ENCODE data around the gene TRDMT1.
A peak's percentile ranks its signal among the peaks of the same experiment; 100 is the strongest.

TRDMT1 gene

DNA sequence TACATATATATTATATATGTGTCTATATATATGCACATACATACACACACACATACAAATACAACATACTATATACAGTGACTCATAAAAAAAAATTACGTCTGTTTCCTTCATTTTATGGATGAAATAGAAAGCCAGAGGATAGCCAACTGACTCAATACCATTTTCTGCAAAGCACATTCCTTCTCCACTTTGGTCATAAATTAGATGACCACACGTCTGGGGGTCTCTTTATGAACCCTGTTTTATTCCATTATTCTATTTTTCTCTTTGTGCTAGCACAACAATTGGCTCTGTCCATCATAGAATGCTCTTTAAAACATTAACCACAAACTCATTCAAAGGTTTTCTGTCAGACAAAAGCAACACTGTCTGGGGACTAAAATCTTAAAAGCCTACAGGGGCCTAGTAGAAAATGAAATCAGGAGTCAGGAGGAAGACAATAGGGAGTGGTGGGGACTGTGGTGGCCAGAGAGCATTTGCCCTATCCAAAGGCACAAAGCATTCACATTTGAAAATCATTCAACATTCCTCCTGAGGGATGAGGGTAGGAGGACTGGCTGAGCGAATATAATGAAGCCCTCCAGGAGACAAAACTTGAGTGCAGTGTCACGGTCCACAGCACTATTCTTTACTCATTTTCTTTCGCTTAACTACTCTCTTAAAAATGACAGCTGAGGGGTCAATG lies 76.1 kb downstream of the TRDMT1 start:
- DNase-seq = no peak

DNA sequence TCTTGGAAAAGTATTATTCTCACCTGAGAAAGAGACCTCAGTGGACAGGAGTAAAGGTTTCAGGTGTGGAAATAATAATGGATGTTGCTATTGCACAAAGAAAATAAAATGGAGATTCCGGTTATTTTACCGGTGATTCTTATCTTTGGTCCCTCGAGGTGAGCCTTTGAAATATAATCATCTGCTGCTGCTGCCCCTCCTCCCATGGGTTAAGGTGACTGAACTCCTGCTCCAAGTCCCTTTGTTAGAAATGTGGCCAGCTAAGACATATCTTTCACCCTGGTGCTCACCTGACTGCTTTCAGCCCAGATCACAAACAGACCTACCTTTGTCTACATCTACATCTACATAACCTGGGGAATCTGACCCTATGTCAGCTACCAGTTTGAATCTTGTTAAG lies 77.5 kb downstream of the TRDMT1 start:
- no peak for DNase-seq

DNA sequence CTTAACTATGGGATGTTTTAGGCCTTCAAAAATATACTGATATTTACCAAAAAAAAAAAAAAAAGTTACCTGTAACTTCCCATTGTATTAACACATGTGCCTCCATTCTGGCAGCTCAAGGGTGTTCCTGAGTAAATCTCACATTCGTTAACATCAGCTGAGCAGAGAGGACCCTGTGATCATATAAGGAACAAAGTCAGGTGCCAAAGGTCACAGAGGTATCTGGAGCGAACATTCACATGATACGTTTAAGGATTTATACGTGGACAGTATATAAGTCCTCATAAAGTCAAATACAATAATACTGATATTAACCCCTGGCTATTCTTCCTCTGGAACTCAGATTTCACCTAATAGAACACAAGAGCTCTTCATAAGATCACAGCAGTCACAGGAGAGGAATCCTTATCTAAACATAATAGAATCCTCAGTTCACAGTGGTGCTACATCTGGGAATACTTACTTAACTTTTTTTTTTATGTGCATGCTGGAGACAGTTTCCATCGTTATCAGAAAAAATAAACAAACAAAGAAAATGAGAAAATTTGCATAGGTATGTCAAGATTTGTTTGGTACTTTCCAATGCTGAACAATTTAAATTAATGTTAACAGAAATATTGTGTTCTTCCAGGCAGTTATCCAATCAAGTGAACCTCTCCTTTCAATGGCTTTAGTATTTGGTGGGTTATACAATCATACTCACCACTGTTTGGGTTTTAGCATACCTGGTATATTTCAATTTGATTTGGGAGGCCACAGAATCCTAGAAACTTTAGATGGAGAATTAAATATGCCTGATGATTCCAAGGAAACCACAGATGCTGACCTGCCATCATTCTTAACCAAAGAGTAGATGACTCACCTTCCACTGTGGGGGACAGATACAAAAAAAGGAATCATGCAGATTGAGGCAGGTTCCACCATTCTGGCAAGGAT lies 78.5 kb downstream of the TRDMT1 start:
- DNase-seq = no peak

DNA sequence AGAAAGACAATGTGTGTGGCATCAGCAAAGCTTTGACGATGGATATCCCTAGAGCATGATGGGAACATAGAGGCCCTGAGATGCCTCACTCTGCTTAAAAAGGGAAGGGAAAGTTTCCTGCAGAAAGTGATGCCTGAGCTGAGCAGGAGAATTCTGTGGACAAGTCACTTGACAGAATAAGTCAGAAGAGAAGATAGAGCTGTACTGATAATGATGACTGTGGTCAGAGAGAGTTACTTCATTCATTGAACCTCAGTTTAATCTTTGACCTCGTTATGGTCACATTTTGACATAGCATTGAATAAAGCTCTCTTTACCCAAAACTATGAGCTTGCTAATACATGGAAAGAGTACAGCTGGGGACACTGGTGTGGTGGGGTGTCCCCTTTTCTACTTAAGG lies 79.4 kb downstream of the TRDMT1 start:
- DNase-seq = no peak

DNA sequence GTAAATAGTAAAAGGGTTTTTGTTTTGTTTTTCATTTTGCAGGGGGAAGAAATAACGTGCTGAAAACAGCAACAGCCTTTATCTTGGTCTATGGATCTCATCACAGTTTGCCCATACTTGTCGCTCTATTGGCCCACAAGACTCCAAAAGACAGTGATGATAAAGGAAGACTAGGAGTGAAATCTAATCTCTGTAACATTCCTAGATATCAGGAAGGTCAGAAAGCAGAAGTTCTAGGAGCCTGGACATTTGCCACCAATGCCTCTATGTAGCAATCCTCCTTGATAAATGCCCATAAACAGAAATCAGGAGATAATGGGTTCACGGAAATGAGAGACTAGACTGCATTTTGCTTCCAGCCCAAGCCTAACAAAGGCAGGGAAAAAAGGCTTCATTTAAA lies 80.8 kb downstream of the TRDMT1 start:
- no peak for DNase-seq

DNA sequence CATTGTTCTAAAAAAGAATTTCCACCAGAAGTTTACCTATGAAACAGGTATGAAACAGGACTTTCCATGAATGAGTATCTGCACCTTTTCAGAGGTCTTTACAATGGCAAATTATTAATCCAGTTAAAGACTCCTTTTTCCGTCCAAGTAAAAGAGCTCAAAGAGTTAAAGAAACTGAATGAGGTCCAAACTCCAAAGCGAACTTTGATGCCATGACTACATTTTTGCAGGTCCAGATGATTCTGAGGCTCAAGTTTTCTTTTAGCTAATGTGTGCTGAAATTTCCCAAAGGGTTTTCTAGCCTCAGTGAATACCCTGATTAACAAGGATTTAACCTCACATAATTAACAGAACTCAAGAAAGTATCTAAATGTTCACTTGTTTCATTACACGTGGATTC lies 81.6 kb downstream of the TRDMT1 start:
- DNase-seq = no peak

DNA sequence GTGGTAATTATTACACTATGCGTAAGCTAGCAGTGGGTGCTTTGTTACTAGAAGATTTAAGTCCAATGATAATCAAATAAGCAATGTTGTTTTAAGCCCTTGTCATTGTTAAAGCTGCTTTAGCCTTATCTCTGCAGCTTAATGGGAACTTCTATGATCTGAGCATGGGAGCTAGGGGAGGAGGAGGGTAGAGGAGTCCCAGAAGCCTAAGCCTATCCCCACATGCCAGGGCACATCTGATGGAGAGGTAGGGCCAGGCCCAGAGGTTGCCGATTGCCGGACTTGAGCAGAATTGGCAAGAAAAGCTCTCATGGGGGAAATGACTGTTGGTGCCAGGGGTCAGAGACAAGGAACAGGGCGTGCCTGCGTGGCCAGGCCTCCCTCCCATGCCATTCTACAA lies 85.3 kb downstream of the TRDMT1 start:
- no peak for DNase-seq

DNA sequence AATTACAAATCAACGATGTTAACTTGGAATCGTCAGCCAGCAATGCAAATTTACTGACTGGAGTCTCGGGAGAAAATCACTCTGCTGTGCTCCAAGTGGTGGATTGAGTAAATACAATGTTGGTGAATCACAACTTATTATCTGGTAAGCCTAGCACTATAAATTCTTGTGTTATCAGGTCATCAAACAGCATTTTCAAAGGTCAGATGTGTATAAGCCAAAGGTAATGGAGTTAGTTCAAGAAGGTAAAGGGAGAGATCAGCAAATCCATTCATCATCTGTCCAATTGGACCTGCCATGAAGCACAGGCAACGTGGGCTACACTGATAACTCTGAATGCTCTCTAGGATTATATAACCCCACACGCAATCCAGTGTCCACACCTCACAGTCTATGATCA lies 85.8 kb downstream of the TRDMT1 start:
- no peak for DNase-seq

DNA sequence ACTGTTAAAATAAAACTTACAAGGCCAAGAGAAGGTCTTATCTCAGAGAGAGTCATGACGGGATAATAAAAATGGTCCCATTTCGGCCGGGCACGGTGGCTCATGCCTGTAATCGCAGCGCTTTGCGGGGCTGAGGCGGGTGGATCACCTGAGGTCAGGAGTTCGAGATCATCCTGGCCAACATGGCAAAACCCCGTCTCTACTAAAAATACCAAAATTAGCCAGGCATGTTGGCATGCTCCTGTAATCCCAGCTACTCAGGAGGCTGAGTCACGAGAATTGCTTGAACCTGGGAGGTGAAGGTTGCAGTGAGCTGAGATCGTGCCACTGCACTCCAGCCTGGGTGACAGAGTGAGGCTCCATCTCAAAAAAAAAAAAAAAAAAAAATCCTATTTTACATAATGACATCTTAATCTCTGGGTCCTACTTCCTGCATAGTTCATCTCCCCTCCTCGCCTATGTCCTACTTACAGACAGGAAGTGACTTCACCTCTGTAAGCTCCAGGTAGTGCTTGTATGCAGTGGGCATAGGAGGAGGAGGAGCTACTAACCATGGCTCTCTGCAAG lies 86.5 kb downstream of the TRDMT1 start:
- DNase-seq = peak; percentile 16

DNA sequence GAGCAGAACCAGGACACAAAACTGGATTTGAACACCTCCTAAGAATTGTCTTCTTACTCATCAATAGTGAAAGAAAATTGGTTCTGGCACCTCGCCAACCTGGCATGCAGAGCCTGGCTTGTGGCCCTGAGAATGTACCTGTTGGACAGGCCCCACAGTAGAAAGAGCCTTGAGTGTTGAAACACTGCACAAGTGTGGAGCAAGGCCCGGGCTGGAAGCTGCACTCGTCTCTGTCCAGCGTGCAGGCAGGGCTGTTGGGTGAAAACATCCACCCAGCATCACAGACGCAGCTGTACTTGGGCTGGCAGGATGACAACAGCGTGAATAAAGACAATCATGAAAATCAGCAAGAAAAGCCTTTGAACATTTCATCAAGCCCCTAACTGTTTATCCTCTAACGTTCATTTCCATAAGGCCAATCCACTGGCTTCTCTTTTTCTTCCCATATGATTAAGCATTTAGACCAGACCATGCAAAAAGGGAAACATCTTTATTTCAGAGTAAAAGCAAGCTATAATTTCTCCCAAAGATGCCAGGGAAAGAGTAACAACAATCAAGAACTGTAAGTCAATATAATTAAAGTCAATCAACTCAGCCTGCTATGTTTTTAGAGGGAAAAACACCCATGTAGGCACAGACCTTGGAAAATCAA lies 87.5 kb downstream of the TRDMT1 start:
- DNase-seq = no peak

DNA sequence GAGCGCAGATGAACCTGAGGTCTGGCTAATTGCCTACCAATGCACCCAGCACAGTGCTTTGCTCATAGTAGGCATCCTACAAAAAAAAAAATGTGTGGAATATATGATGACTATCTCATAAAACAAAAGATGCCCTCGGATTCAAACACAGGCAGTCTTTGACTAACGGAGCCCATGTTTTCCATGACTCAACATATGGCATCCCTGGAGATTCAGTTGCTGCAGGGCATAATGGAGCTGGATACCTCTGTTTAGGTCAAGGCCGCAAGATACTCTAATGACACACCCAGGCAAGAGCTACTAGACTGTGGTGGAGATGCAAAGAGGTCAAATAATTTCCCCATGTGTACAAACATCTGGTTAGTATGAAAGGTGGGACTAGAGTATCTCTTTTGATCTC lies 88.1 kb downstream of the TRDMT1 start:
- DNase-seq = no peak

DNA sequence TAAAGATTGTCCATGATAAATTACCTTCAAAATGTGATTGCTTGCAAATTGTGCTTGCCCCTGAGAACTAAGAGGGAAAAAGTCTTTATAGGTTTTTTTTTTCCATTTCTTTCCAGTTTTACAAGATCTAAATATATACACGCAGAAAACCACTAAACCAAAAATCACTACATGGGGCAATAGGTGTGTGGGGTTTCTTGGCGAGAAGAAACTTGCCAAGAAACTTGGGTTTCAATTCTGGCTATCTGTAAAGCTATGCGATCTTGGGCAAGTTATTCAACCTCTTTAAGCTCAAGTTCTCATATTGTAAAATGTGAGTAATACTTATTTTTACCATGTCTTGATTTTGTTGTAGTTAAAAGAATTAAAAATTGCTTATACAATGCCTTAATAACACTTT lies 88.9 kb downstream of the TRDMT1 start:
- DNase-seq = no peak

DNA sequence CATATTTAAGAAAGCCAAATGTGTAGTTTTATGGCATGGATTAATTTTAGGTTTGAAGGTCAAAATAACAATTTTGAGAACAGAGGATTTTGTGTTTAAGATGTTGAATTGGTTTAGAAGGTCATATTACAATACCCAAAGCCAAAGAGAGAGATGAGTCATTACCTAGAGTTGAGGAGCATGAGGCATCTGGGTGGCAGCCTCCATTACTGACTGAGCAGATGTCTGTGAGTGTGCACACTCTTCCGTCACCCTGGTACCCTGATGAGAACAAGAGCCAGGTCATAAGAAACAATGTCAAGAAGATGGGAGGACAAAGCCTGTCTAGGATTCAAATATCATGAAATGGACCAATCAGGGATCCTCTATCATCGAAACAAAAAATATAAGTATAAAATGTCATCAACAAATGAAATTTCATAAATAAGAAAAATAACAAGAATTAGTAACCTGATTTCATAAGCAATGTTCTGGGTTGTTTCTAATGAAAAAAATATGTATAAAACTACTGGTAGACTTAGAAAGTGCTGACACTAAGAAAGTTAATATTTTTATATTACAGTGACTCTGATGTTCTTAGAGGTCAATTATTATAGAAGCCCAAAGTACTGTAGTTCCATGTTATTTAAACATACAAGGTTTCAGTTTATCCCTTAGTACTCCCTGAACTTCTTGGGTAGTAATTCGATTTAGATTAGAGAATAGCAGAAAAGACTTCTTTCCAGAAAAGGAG lies 91.8 kb downstream of the TRDMT1 start:
- no peak for DNase-seq

DNA sequence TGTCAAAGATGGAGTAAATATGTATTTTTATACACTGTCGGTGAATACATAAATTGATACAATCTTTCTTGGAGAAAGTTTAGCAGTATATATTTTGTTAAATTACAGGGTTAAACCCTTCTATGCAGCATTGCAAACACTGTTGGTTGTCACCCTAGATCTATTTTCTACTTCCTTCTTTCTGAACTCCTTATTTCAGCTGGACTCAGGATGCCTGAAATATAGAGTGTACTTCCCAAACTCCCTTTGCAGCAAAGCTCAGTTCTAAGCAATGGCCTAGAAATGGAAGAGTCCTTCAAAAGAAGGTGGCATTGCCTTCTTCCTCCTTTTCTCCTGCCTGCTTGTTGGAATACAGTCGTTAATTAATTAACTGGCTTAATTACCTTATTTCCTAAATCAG lies 92.4 kb downstream of the TRDMT1 start:
- DNase-seq = no peak

DNA sequence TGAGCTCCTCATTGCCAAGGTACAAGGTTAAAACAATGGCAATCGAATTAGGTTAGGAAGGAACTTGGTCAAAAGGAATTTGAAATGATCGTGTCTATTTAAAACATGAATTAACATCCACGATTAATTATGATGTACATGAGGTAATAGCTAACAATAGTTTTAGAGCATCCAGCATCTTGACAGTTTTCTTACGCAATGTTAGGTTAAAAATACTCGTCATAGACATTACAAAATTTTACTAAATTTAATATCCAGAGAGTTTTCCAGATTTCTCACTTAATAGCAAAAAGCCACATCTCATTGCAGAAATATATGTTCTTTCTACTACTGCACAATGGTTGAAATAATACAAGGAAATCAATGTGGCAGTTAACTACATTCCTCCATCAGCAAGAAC lies 94.5 kb downstream of the TRDMT1 start:
- DNase-seq = no peak

DNA sequence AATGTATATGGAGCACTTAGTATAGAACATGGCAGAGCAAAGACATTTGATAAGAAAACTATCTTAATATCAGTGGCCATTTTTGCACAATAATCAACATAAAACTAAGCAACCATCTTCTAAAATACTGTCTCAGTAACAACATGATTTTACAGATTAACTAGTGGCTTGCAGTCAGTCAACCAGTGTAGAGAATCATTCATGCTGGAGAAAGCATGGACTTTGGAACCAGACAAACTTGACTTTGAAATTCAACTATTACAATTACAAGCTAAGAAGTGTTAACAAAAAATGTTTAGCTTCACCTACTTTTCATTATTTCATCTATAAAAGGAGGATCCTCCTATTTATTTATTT lies 99.6 kb downstream of the TRDMT1 start:
- DNase-seq = no peak

DNA sequence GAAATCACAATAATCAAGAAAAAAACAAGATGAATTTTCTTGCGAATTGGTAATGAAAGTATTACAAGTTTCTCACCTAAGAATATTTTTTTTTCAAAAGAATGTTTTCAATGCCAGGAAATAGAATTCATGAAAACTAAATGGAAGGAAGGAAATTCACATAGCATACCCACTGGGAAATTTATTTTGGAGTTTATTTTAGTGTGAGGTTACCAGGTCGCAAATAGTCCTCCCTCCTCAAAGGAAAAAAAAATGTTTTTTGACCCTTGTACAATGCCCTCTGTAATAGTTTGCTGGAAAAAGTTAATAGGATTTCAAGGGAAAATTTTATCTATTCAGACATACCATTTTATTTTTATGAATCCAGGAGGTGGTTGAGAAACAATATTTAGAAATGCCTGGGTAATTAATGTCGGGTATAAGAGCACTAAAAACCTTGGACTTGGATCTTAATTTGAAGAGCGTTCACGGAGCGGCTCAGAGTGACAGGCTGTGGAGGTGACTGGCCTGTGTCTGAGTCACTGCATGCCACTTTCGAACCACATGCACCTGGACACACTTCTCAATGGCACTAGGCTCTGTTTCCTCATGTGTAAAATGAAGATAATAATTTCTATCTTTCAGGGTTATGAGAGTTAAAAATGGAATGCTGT lies 100.1 kb downstream of the TRDMT1 start:
- no peak for DNase-seq

DNA sequence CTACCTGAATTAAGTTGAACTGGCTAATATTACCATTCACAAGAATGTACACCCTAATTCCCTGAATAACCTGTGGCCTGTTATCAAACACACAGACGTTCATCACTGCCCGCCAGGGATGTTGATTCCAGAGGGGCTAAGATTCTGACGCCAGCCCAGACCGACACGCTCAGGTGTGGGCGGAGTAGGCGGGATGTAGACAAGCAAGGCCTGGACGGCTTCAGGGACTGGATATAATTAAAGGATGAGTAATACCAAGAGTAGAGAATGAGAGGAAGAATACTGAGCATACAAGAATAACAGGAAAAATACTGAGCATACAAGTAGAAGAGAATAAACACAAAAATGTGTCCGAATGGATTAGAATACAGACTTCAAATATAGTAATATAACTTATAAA lies 100.9 kb downstream of the TRDMT1 start:
- DNase-seq = no peak

DNA sequence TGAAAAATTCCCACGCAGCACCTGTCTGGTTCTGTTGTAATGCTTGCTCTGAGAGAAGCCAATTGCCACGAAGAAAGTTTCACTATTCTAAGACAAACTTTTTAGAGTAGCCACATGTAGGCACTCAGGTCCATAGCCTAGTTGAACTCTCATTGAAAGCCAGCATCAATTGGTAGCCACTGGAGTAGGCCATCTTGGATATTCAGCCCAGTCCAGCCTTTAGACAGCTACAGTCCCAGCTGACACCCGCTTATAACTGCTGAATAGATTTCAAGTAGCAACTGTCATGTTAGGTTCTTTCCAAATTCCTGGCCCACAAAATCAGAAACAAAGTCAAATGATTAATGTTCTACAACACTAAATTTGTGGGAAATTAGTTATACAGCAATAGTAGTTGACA lies 103.5 kb downstream of the TRDMT1 start:
- no peak for DNase-seq

Data from CD4-positive, alpha-beta T cell treated with Interleukin-17A for 1 hour (primary cell).